ENCODE results near the gene STX18.

DNA sequence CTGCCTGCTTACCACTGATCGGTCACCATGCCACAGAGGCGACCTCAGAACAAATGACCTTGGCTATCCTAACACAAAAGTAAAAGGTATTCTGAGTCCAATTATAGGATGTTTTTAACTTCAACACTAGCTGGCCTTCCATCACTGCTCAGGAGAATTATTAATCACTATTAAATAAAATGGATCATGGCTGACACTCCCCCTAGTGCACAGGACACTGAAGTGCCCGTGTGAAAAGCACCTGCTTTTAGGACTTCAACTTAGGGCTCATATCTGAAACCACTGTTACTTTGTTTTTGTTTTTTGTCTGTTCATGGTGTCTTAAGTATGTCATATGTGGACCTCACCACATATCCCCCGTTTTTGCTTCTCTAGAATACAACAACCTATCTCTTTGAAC, 33.9 kb downstream of the STX18 start:
- TF ChIP-seq, protein P1, sequence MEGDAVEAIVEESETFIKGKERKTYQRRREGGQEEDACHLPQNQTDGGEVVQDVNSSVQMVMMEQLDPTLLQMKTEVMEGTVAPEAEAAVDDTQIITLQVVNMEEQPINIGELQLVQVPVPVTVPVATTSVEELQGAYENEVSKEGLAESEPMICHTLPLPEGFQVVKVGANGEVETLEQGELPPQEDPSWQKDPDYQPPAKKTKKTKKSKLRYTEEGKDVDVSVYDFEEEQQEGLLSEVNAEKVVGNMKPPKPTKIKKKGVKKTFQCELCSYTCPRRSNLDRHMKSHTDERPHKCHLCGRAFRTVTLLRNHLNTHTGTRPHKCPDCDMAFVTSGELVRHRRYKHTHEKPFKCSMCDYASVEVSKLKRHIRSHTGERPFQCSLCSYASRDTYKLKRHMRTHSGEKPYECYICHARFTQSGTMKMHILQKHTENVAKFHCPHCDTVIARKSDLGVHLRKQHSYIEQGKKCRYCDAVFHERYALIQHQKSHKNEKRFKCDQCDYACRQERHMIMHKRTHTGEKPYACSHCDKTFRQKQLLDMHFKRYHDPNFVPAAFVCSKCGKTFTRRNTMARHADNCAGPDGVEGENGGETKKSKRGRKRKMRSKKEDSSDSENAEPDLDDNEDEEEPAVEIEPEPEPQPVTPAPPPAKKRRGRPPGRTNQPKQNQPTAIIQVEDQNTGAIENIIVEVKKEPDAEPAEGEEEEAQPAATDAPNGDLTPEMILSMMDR (IDR thresholded peaks at IDR 0.05) = peak in 2 of 4 experiments; percentile 8 to 22
- no peak for TF ChIP-seq POLR2A (IDR thresholded peaks at IDR 0.05)
- no peak for TF ChIP-seq POLR2AphosphoS5 (IDR thresholded peaks at IDR 0.05)

Measured in prostate gland (tissue), 2 donors.